Trophoblast cell (in vitro differentiated cells and primary cell): ENCODE data around the gene TAAR1.

Source experiments
- DNase-seq, 2 donors: peaks; one replicate each; pipeline ENCODE4 v3.0.0-alpha.2; 2016
- H2AFZ ChIP-seq: 2 replicates; pipeline ENCODE4 v1.6.1; 2013; ENCODE audit warnings: low read length, moderate library complexity, mild to moderate bottlenecking; ENCODE audit not compliant: insufficient read depth, poor library complexity
- H2AK5ac ChIP-seq: 2 replicates; pipeline ENCODE4 v1.6.1; 2013; ENCODE audit warnings: mild to moderate bottlenecking, low read length
- H2BK120ac ChIP-seq: 2 replicates; pipeline ENCODE4 v1.6.1; 2013; ENCODE audit warnings: low read length, mild to moderate bottlenecking, moderate library complexity; ENCODE audit not compliant: insufficient read depth, poor library complexity
- H2BK12ac ChIP-seq: 2 replicates; pipeline ENCODE4 v1.6.1; 2013; ENCODE audit warnings: mild to moderate bottlenecking, low read length, moderate library complexity
- H2BK5ac ChIP-seq: 2 replicates; pipeline ENCODE4 v1.6.1; 2013; ENCODE audit warnings: low read length, low read depth, moderate library complexity, mild to moderate bottlenecking; ENCODE audit not compliant: poor library complexity
- H3K14ac ChIP-seq: 2 replicates; pipeline ENCODE4 v1.6.1; 2013; ENCODE audit warnings: mild to moderate bottlenecking, low read length
- H3K18ac ChIP-seq: 2 replicates; pipeline ENCODE4 v1.6.1; 2013; ENCODE audit warnings: mild to moderate bottlenecking, low read length
- H3K23ac ChIP-seq: 2 replicates; pipeline ENCODE4 v1.6.1; 2013; ENCODE audit warnings: low read length
- H3K27ac ChIP-seq: 2 replicates; pipeline ENCODE4 v1.5.1; 2013; ENCODE audit warnings: low read depth, mild to moderate bottlenecking, inconsistent platforms, low read length, moderate library complexity
- H3K27me3 ChIP-seq: 2 replicates; pipeline ENCODE4 v1.6.1; 2013; ENCODE audit warnings: inconsistent platforms, mild to moderate bottlenecking, low read length, moderate library complexity; ENCODE audit not compliant: insufficient read depth
- H3K36me3 ChIP-seq, 2 experiments: 1 replicate in 1 of 2; 2 replicates in 1 of 2; pipeline ENCODE4 v1.6.1; 2013; ENCODE audit warnings: low read length in 2 of 2, mild to moderate bottlenecking in 2 of 2, moderate library complexity in 1 of 2; ENCODE audit not compliant: insufficient read depth in 2 of 2, control insufficient read depth in 1 of 2
- H3K4ac ChIP-seq: 2 replicates; pipeline ENCODE4 v1.6.1; 2013; ENCODE audit warnings: low read depth, mild to moderate bottlenecking, low read length, moderate library complexity
- H3K4me1 ChIP-seq, 2 experiments: 1 replicate in 1 of 2; 2 replicates in 1 of 2; pipeline ENCODE4 v1.6.1; 2013; ENCODE audit warnings: low read length in 2 of 2, mild to moderate bottlenecking in 2 of 2, moderate library complexity in 1 of 2; ENCODE audit not compliant: insufficient read depth in 2 of 2, control insufficient read depth in 1 of 2
- H3K4me2 ChIP-seq: 2 replicates; pipeline ENCODE4 v1.6.1; 2013; ENCODE audit warnings: inconsistent platforms, mild to moderate bottlenecking, low read length, moderate library complexity
- H3K4me3 ChIP-seq: 2 replicates; pipeline ENCODE4 v1.5.1; 2013; ENCODE audit warnings: mild to moderate bottlenecking, low read depth, low read length, inconsistent platforms
- H3K79me1 ChIP-seq: one replicate; pipeline ENCODE4 v1.6.1; 2013; ENCODE audit warnings: low read length
- H3K79me2 ChIP-seq: 2 replicates; pipeline ENCODE4 v1.6.1; 2013; ENCODE audit warnings: low read length, mild to moderate bottlenecking; ENCODE audit not compliant: control insufficient read depth, insufficient read depth, poor library complexity
- H3K9ac ChIP-seq: 2 replicates; pipeline ENCODE4 v1.6.1; 2013; ENCODE audit warnings: mild to moderate bottlenecking, low read length
- H3K9me3 ChIP-seq: 2 replicates; pipeline ENCODE4 v1.6.1; 2013; ENCODE audit warnings: low read depth, mild to moderate bottlenecking, control low read depth, inconsistent platforms, low read length; ENCODE audit not compliant: insufficient read depth
- H4K12ac ChIP-seq: 2 replicates; pipeline ENCODE4 v1.6.1; 2013; ENCODE audit warnings: low read depth, mild to moderate bottlenecking, low read length, moderate library complexity
- H4K8ac ChIP-seq: 2 replicates; pipeline ENCODE4 v1.6.1; 2013; ENCODE audit warnings: low read depth, mild to moderate bottlenecking, low read length, moderate library complexity
- H4K91ac ChIP-seq: one replicate; pipeline ENCODE4 v1.6.1; 2013; ENCODE audit warnings: low read depth, mild to moderate bottlenecking, low read length, moderate library complexity
- WGBS: extraction: QIAGEN DNeasy Blood & Tissue Kit; methylation state at CpG from one replicate; pipeline ENCODE4 v1.1.7; 2013; ENCODE audit warnings: missing lambda C conversion rate; ENCODE audit not compliant: insufficient read length, insufficient coverage; ENCODE audit errors: extremely low coverage; 5-methylcytosine and 5-hydroxymethylcytosine counted together

Gene TAAR1

GRCh38 chr6:132687306-132687705 is 28.3 kb upstream of the TAAR1 start:
- Histone ChIP-seq H3K4me2 (no peak overlapping the region), H3K79me2 (no peaks in the 10 kb centered on the region), H3K4ac (no peak overlapping the region), H3K27ac (no peak overlapping the region), H3K18ac (no peak overlapping the region), H2AFZ (no peak overlapping the region), H2AK5ac (no peak overlapping the region), H2BK12ac (no peak overlapping the region), H3K36me3 (no peaks in the 10 kb centered on the region), H3K9ac (no peak overlapping the region), H3K79me1 (no peaks in the 10 kb centered on the region), H4K12ac (no peak overlapping the region), H4K91ac (no peak overlapping the region), H3K4me1 (peaks cover 0 to 4% of the 10 kb centered on the region in 2 experiments), H3K23ac (no peak overlapping the region), H2BK120ac (no peak overlapping the region), H3K9me3 (no peaks in the 10 kb centered on the region), H3K4me3 (no peak overlapping the region), H3K27me3 (no peaks in the 10 kb centered on the region), H2BK5ac (no peak overlapping the region), H4K8ac (no peak overlapping the region), H3K14ac (no peak overlapping the region)
- peak; percentile 41 to 72 for DNase-seq
- WGBS = no CpG with 5 or more reads among the region's 5 CpGs

- H3K79me2 ChIP-seq = no peaks in the 10 kb centered on the region
- H4K12ac ChIP-seq = no peak overlapping the region
- H3K27ac ChIP-seq = no peak overlapping the region
- no peaks in the 10 kb centered on the region for H3K27me3 ChIP-seq
- H2AFZ ChIP-seq = no peak overlapping the region
- H3K79me1 ChIP-seq = no peaks in the 10 kb centered on the region
- H2AK5ac ChIP-seq = no peak overlapping the region
- no peak overlapping the region for H3K4ac ChIP-seq
- no peaks in the 10 kb centered on the region for H3K36me3 ChIP-seq
- no peak overlapping the region for H2BK120ac ChIP-seq
- H3K4me1 ChIP-seq = peaks cover 0 to 4% of the 10 kb centered on the region in 2 experiments
- DNase-seq = peak in 1 of 2 donors; percentile 4
- H3K9ac ChIP-seq = no peak overlapping the region
- H3K4me2 ChIP-seq = no peak overlapping the region
- no peak overlapping the region for H4K8ac ChIP-seq
- H4K91ac ChIP-seq = no peak overlapping the region
- no peak overlapping the region for H3K23ac ChIP-seq
- no CpG with 5 or more reads among the region's 3 CpGs for WGBS
- H2BK12ac ChIP-seq = no peak overlapping the region
- H3K14ac ChIP-seq = no peak overlapping the region
- no peak overlapping the region for H2BK5ac ChIP-seq
- no peak overlapping the region for H3K4me3 ChIP-seq
- no peaks in the 10 kb centered on the region for H3K9me3 ChIP-seq
- H3K18ac ChIP-seq = no peak overlapping the region
Measured at GRCh38 chr6:132686531-132686930, 27.5 kb upstream of the TAAR1 start.

- Histone ChIP-seq H2AK5ac (no peak overlapping the region), H3K4ac (no peak overlapping the region), H3K27me3 (no peaks in the 10 kb centered on the region), H4K8ac (no peak overlapping the region), H3K23ac (no peak overlapping the region), H3K4me3 (no peak overlapping the region), H3K4me2 (no peak overlapping the region), H3K14ac (no peak overlapping the region), H4K91ac (no peak overlapping the region), H4K12ac (no peak overlapping the region), H2BK12ac (no peak overlapping the region), H3K9ac (no peak overlapping the region), H3K9me3 (no peaks in the 10 kb centered on the region), H3K4me1 (peaks cover 0 to 4% of the 10 kb centered on the region in 2 experiments), H3K27ac (no peak overlapping the region), H3K79me2 (no peaks in the 10 kb centered on the region), H3K18ac (no peak overlapping the region), H3K79me1 (no peaks in the 10 kb centered on the region), H2AFZ (no peak overlapping the region), H2BK5ac (no peak overlapping the region), H3K36me3 (no peaks in the 10 kb centered on the region), H2BK120ac (no peak overlapping the region)
- no peak for DNase-seq
- WGBS = no CpG with 5 or more reads among the region's 3 CpGs
Measured at GRCh38 chr6:132685009-132685408, 26.0 kb upstream of the TAAR1 start.

- Histone ChIP-seq H3K23ac (no peak overlapping the region), H4K8ac (no peak overlapping the region), H3K4me3 (no peak overlapping the region), H3K4me1 (peaks cover 0 to 4% of the 10 kb centered on the region in 2 experiments), H3K4me2 (no peak overlapping the region), H2BK12ac (no peak overlapping the region), H3K36me3 (no peaks in the 10 kb centered on the region), H3K14ac (no peak overlapping the region), H4K12ac (no peak overlapping the region), H3K18ac (no peak overlapping the region), H3K9me3 (no peaks in the 10 kb centered on the region), H3K79me2 (no peaks in the 10 kb centered on the region), H4K91ac (no peak overlapping the region), H3K27ac (no peak overlapping the region), H2BK5ac (no peak overlapping the region), H3K4ac (no peak overlapping the region), H3K9ac (no peak overlapping the region), H2AK5ac (no peak overlapping the region), H3K79me1 (no peaks in the 10 kb centered on the region), H2BK120ac (no peak overlapping the region), H2AFZ (no peak overlapping the region), H3K27me3 (no peaks in the 10 kb centered on the region)
- no CpG with 5 or more reads among the region's 6 CpGs for WGBS
- DNase-seq = peak; percentile 21 to 59
Measured at GRCh38 chr6:132684272-132684671, 25.3 kb upstream of the TAAR1 start.
